RWPE2 (cell line): ENCODE measurements around the gene FNBP1L.

Experiments
- ATAC-seq: fragments of 200-7000 bp; cut with Tn5 transposase; 3 replicates; pipeline ENCODE4 v1.9.1; 2021; ENCODE audit warnings: low read depth
- DNase-seq: peaks from one replicate; pipeline ENCODE4 v3.0.0-alpha.2; 2020; ENCODE audit warnings: low spot score
- H3K27ac ChIP-seq: fragments of 450-650 bp; 2 replicates; pipeline ENCODE4 v1.5.1; 2017; ENCODE audit warnings: mild to moderate bottlenecking; ENCODE audit not compliant: poor library complexity, severe bottlenecking
- H3K27me3 ChIP-seq: fragments of 250-450 bp; sonication (Bioruptor Pico); 2 replicates; pipeline ENCODE4 v1.5.1; 2021; ENCODE audit warnings: mild to moderate bottlenecking, moderate library complexity; ENCODE audit not compliant: insufficient read depth, poor library complexity, severe bottlenecking
- H3K36me3 ChIP-seq: fragments of 250-450 bp; sonication (Bioruptor Pico); 2 replicates; pipeline ENCODE4 v1.5.1; 2020; ENCODE audit warnings: low read depth, mild to moderate bottlenecking, moderate library complexity
- H3K4me1 ChIP-seq: fragments of 250-450 bp; sonication (Bioruptor Pico); 2 replicates; pipeline ENCODE4 v1.5.1; 2021; ENCODE audit warnings: mild to moderate bottlenecking, moderate library complexity; ENCODE audit not compliant: insufficient read depth, poor library complexity, severe bottlenecking
- H3K4me3 ChIP-seq: fragments of 250-450 bp; sonication (Bioruptor Pico); 2 replicates; pipeline ENCODE4 v1.5.1; 2021; ENCODE audit warnings: mild to moderate bottlenecking, moderate library complexity; ENCODE audit not compliant: severe bottlenecking
- H3K9me3 ChIP-seq: fragments of 250-450 bp; sonication (Bioruptor Pico); 2 replicates; pipeline ENCODE4 v1.5.1; 2021; ENCODE audit warnings: mild to moderate bottlenecking, moderate library complexity; ENCODE audit not compliant: severe bottlenecking
- CTCF ChIP-seq: fragments of 450-650 bp; IDR thresholded peaks from one replicate; pipeline ENCODE4 v1.5.1; 2017; ENCODE audit warnings: mild to moderate bottlenecking, moderate library complexity; ENCODE audit not compliant: poor library complexity, severe bottlenecking

FNBP1L gene

GRCh38 chr1:93569489-93569888, 121.6 kb downstream of the FNBP1L start:
- Histone ChIP-seq H3K4me1 (no peaks in the 10 kb centered on the region), H3K27me3 (no peaks in the 10 kb centered on the region), H3K9me3 (no peaks in the 10 kb centered on the region), H3K27ac (no peak overlapping the region), H3K4me3 (no peak overlapping the region), H3K36me3 (peaks cover 98% of the 10 kb centered on the region)
- ATAC-seq = no peak
- TF ChIP-seq CTCF = no peak
- no peak for DNase-seq

- DNase-seq = no peak
- TF ChIP-seq CTCF = no peak
- Histone ChIP-seq H3K4me3 (no peak overlapping the region), H3K36me3 (peaks cover 98% of the 10 kb centered on the region), H3K4me1 (no peaks in the 10 kb centered on the region), H3K27ac (no peak overlapping the region), H3K27me3 (no peaks in the 10 kb centered on the region), H3K9me3 (no peaks in the 10 kb centered on the region)
- ATAC-seq = no peak
Observed at GRCh38 chr1:93571623-93572310, 123.8 kb downstream of the FNBP1L start.

GRCh38 chr1:93573940-93574469, 126.1 kb downstream of the FNBP1L start:
- DNase-seq = no peak
- TF ChIP-seq CTCF = no peak
- no peak for ATAC-seq
- Histone ChIP-seq H3K27ac (no peak overlapping the region), H3K27me3 (no peaks in the 10 kb centered on the region), H3K4me3 (no peak overlapping the region), H3K4me1 (no peaks in the 10 kb centered on the region), H3K36me3 (peaks cover 98% of the 10 kb centered on the region), H3K9me3 (no peaks in the 10 kb centered on the region)

GRCh38 chr1:93574511-93574910, 126.6 kb downstream of the FNBP1L start:
- Histone ChIP-seq H3K27ac (no peak overlapping the region), H3K9me3 (no peaks in the 10 kb centered on the region), H3K27me3 (no peaks in the 10 kb centered on the region), H3K4me3 (no peak overlapping the region), H3K4me1 (no peaks in the 10 kb centered on the region), H3K36me3 (peaks cover 99% of the 10 kb centered on the region)
- no peak for TF ChIP-seq CTCF
- ATAC-seq (no peak), DNase-seq (no peak)

GRCh38 chr1:93574991-93575390, 127.1 kb downstream of the FNBP1L start:
- no peak for ATAC-seq
- Histone ChIP-seq H3K27me3 (no peaks in the 10 kb centered on the region), H3K27ac (no peak overlapping the region), H3K4me1 (no peaks in the 10 kb centered on the region), H3K4me3 (no peak overlapping the region), H3K36me3 (peaks cover 99% of the 10 kb centered on the region), H3K9me3 (no peaks in the 10 kb centered on the region)
- DNase-seq = no peak
- no peak for TF ChIP-seq CTCF
